GM23248 (cell line): ENCODE measurements around the gene TNFRSF19. TPM values are rescaled to one million over a fixed set of nuclear protein-coding genes. Genes with fewer than 3 reads are reported as not detected.
A peak's percentile ranks its signal among the peaks of the same experiment; 100 is the strongest.
"Not testable (repeated sequence)": the region's sequence is repeated elsewhere in the genome, so short reads cannot be mapped to it uniquely, and the experiment has no call there.

ENCODE experiments used
- DNase-seq: peaks from one replicate; pipeline ENCODE4 v3.0.0-alpha.2; 2015
- H2AFZ ChIP-seq: fragments of 200-600 bp; sonication (generic); 2 replicates; pipeline ENCODE4 v1.6.1; 2016; ENCODE audit warnings: antibody characterized with exemption
- H3F3A ChIP-seq: fragments of 200-600 bp; sonication (generic); 2 replicates; pipeline ENCODE4 v1.6.1; 2016; ENCODE audit warnings: mild to moderate bottlenecking, antibody characterized with exemption, mixed run types; ENCODE audit not compliant: insufficient read depth
- H3K27ac ChIP-seq: fragments of 200-600 bp; sonication (generic); 2 replicates; pipeline ENCODE4 v1.5.1; 2016; ENCODE audit warnings: mild to moderate bottlenecking
- H3K27me3 ChIP-seq: fragments of 200-600 bp; sonication (generic); replicated peaks from 2 replicates; pipeline ENCODE4 v1.6.1; 2016; ENCODE audit warnings: mild to moderate bottlenecking; ENCODE audit not compliant: insufficient read depth
- H3K36me3 ChIP-seq: fragments of 200-600 bp; sonication (generic); 2 replicates; pipeline ENCODE4 v1.6.1; 2016; ENCODE audit warnings: low read depth, mild to moderate bottlenecking
- H3K4me1 ChIP-seq: fragments of 200-600 bp; sonication (generic); 2 replicates; pipeline ENCODE4 v1.6.1; 2016; ENCODE audit warnings: mild to moderate bottlenecking; ENCODE audit not compliant: insufficient read depth
- H3K4me2 ChIP-seq: fragments of 200-600 bp; sonication (generic); one replicate; pipeline ENCODE4 v1.6.1; 2016; ENCODE audit warnings: mild to moderate bottlenecking; ENCODE audit not compliant: unreplicated experiment
- H3K4me3 ChIP-seq: fragments of 200-600 bp; sonication (generic); 2 replicates; pipeline ENCODE4 v1.5.1; 2016; ENCODE audit warnings: mild to moderate bottlenecking
- H3K79me2 ChIP-seq: fragments of 200-600 bp; sonication (generic); 2 replicates; pipeline ENCODE4 v1.6.1; 2016; ENCODE audit warnings: mild to moderate bottlenecking; ENCODE audit not compliant: insufficient read depth
- H3K9ac ChIP-seq: fragments of 200-600 bp; sonication (generic); 2 replicates; pipeline ENCODE4 v1.6.1; 2016; ENCODE audit warnings: mild to moderate bottlenecking
- H3K9me2 ChIP-seq: fragments of 200-600 bp; sonication (generic); 2 replicates; pipeline ENCODE4 v1.6.1; 2016; ENCODE audit warnings: mixed run types, mild to moderate bottlenecking, moderate library complexity; ENCODE audit not compliant: insufficient read depth
- H3K9me3 ChIP-seq: fragments of 200-600 bp; sonication (generic); one replicate; pipeline ENCODE4 v1.6.1; 2017; ENCODE audit warnings: low read depth
- H4K20me1 ChIP-seq: fragments of 200-600 bp; sonication (generic); 2 replicates; pipeline ENCODE4 v1.6.0; 2016; ENCODE audit not compliant: insufficient read depth
- EZH2 ChIP-seq: fragments of 200-600 bp; sonication (generic); IDR thresholded peaks from 2 replicates; pipeline ENCODE4 v1.6.1; 2018; ENCODE audit warnings: antibody characterized with exemption, mild to moderate bottlenecking; ENCODE audit not compliant: insufficient read depth, poor library complexity, severe bottlenecking
- EZH2phosphoT487 ChIP-seq: fragments of 200-600 bp; sonication (generic); IDR thresholded peaks from 2 replicates; pipeline ENCODE4 v1.6.1; 2018; ENCODE audit warnings: antibody characterized with exemption, moderate library complexity, mild to moderate bottlenecking, low read depth; ENCODE audit not compliant: insufficient read depth
- WGBS, 2 experiments: methylation state at CpG; one replicate each; pipeline ENCODE4 v1.1.6; 2015 to 2017; ENCODE audit warnings: low lambda C conversion rate in 2 of 2, low coverage in 1 of 2; ENCODE audit errors: missing lambda C conversion rate in 2 of 2; 5-methylcytosine and 5-hydroxymethylcytosine counted together
- in situ Hi-C: fragments of 300-500 bp; cut with MboI; formaldehyde crosslinking; loops from 2 replicates; pipeline ENCODE4 v1.15.0; 2020
- polyA plus RNA-seq: library from polyadenylated mRNA; unstranded; fragments of >200 nt; fragmentation: Nextera tagmentation; extraction: Ambion mirVana; gene quantifications from 2 replicates; pipeline ENCODE4 v1.2.1, GENCODE V29; 2016
- total RNA-seq: library from RNA; depleted of rRNA; stranded (reverse); fragments of >200 nt; shearing (Covaris generic); gene quantifications from 2 replicates; pipeline ENCODE4 v1.2.3, GENCODE V29; 2014; rRNA removed

Gene TNFRSF19, protein sequence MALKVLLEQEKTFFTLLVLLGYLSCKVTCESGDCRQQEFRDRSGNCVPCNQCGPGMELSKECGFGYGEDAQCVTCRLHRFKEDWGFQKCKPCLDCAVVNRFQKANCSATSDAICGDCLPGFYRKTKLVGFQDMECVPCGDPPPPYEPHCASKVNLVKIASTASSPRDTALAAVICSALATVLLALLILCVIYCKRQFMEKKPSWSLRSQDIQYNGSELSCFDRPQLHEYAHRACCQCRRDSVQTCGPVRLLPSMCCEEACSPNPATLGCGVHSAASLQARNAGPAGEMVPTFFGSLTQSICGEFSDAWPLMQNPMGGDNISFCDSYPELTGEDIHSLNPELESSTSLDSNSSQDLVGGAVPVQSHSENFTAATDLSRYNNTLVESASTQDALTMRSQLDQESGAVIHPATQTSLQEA
- total RNA-seq, result 3.4 and 5.4 TPM in 2 replicates
- polyA plus RNA-seq, result 2.7 and 3.4 TPM in 2 replicates

DNA sequence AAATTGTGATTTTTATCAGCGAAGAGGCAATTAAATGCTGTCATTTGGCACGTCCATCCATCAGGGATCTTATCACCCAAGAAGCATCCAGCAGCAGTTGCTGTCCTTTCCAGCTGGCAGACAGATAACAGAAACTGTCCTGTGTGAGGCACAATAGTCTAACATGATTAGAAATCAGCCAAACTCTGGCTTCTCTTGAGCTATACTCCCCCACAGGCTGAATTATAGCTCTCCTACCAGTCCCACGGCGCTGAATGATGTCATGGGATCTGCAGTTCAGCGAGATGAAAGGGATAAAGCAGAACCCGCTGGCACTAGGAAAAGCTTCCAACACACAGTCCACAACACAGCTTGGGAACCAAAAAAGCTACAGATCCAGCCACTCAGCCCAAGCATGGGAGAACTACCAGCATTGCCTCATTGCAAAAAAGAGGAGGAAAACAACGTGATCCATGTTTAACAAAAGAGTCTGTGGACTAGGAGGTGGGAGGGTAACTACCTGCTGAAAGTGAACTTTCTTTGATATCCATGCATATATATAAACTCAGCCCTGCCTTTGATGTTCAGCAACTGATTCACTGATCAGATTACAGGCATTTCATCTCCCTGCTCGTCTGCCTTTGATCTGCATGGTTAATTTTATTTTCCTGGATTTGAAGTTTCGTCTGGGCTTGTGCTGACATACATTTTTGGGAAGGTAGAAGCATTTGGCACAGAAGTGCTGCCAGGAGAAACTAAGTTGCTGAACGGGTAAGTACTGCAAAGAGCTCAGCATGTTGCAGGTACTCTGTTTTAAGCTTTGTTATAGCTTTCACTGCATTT, at the start of gene TNFRSF19:
Gene TNFRSF19, plus strand, starts transcription at position 314 of the 822 bp plus-strand sequence. CDS start 19,772 bp downstream, outside the sequence.
- Histone ChIP-seq H3K9me3 (no peaks in the 10 kb centered on the region), H3K79me2 (no peaks in the 10 kb centered on the region), H3K4me3 (peak within 1 kb of the TSS; percentile 28), H3K4me1 (peaks cover 22% of the 10 kb centered on the region), H3K36me3 (no peaks in the 10 kb centered on the region), H3K9ac (peak within 1 kb of the TSS; percentile 10; the same call in 1 of the 2 replicates), H3K27me3 (no peaks in the 10 kb centered on the region), H3K4me2 (peak within 1 kb of the TSS; percentile 36), H3K9me2 (no peaks in the 10 kb centered on the region), H3F3A (peaks cover 8% of the 10 kb centered on the region; the same call in 1 of the 2 replicates), H3K27ac (no peak within 1 kb of the TSS), H2AFZ (peak within 1 kb of the TSS; percentile 40), H4K20me1 (no peaks in the 10 kb centered on the region)
- 13 to 16% methylated on average over 10 of the region's 10 CpGs for WGBS, 2 experiments
- peak; percentile 87 for DNase-seq
- TF ChIP-seq EZH2 (no peak), EZH2phosphoT487 (no peak)
- in situ Hi-C loops, result loop anchor here (10.0 kb wide), 1 partner anchor 294 kb away; no protein-coding TSS in a partner anchor

DNA sequence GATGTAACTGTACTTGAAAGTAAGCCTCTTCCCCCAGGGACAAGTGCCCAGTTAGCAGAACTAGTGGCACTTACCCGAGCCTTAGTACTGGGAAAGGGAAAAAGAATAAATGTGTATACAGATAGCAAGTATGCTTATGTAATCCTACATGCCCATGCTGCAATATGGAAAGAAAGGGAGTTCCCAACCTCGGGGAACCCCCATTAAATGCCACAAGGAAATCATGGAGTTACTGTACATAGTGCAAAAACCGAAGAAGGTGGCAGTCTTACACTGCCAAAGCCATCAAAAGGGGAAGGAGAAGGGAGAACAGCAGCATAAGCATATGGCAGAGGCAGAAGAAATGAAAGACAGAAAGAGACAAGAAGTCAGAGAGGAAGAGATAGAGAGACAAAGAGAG, 40.3 kb upstream of the TNFRSF19 start:
- H4K20me1 ChIP-seq, result not testable (repeated sequence)
- 57 to 70% methylated on average over 3 of the region's 3 CpGs for WGBS, 2 experiments

DNA sequence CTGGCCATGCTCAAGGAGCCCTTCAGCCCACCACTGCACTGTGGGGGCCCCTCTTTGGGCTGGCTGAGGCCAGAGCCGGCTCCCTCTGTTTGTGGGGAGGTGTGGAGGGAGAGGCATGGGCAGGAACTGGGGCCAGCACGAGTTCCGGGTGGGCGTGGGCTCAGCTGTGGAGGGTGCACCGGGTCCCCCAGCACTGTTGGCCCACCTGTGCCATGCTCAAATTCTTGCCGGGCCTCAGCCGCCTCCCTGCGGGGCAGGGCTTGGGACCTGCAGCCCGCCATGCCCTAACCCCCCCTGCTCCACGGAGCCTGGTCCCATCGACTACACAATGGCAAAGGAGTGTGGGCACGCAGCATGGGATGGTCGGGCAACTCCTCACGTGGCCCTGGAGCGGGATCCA, 38.8 kb upstream of the TNFRSF19 start:
- 80 to 86% methylated on average over 13 to 15 of the region's 15 CpGs for WGBS, 2 experiments
- Histone ChIP-seq H3K9me3 (no peaks in the 10 kb centered on the region), H3K9ac (no peak overlapping the region), H3F3A (no peaks in the 10 kb centered on the region), H3K4me3 (no peak overlapping the region), H3K9me2 (no peaks in the 10 kb centered on the region), H2AFZ (no peak overlapping the region), H4K20me1 (no peaks in the 10 kb centered on the region), H3K4me1 (no peaks in the 10 kb centered on the region), H3K27ac (no peak overlapping the region), H3K36me3 (no peaks in the 10 kb centered on the region), H3K79me2 (no peaks in the 10 kb centered on the region), H3K27me3 (no peaks in the 10 kb centered on the region; the same call in 1 of the 2 replicates), H3K4me2 (no peak overlapping the region)
- in situ Hi-C loops, result no loop called here
- no peak for TF ChIP-seq EZH2
- no peak for DNase-seq

More for the DNA sequence above, 40.3 kb upstream of the TNFRSF19 start:
- H3K27ac ChIP-seq, H3K9me2 ChIP-seq, H3F3A ChIP-seq, H3K4me3 ChIP-seq, H3K9me3 ChIP-seq, H2AFZ ChIP-seq, H3K4me1 ChIP-seq, H3K27me3 ChIP-seq, H3K36me3 ChIP-seq, H3K79me2 ChIP-seq, in situ Hi-C loops, H3K9ac ChIP-seq, DNase-seq, H3K4me2 ChIP-seq: not testable (repeated sequence)

DNA sequence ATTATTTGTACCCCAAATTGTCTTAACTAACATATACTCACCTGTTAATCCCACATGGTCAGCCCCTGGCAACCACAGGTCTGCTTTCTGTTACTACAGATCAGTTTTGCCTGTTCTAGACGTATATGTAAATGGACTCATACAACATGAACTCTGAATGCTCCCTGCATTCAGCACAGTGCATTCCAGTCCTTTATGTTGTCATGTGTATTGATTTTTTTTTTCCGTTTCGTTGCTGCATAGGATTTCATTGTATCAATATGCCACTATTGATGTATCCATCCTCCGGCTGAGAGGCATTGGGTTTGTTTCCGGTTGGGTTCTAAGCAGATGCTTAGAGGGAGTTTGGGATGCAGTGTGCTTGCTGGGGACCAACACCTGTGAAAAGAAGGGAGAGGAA, 36.1 kb upstream of the TNFRSF19 start:
- no peaks in the 10 kb centered on the region for H4K20me1 ChIP-seq
- DNase-seq, result no peak
- in situ Hi-C loops, result no loop called here
- H3K4me1 ChIP-seq, result no peaks in the 10 kb centered on the region
- no peak overlapping the region for H2AFZ ChIP-seq
- no peaks in the 10 kb centered on the region for H3K9me2 ChIP-seq
- no peak overlapping the region for H3K27ac ChIP-seq
- no peaks in the 10 kb centered on the region for H3K79me2 ChIP-seq
- no peaks in the 10 kb centered on the region for H3F3A ChIP-seq
- no peak overlapping the region for H3K4me3 ChIP-seq
- H3K36me3 ChIP-seq, result no peaks in the 10 kb centered on the region
- no peak overlapping the region for H3K4me2 ChIP-seq
- H3K27me3 ChIP-seq, result no peaks in the 10 kb centered on the region; the same call in 1 of the 2 replicates
- TF ChIP-seq EZH2phosphoT487, result no peak
- no peak for TF ChIP-seq EZH2
- H3K9me3 ChIP-seq, result peaks cover 5% of the 10 kb centered on the region
- H3K9ac ChIP-seq, result no peak overlapping the region
- WGBS, 2 experiments, result 73 to 77% methylated on average over 5 of the region's 5 CpGs
